Stimulated activated CD8-positive, alpha-beta memory T cell treated with anti-CD3 and anti-CD28 coated beads, Interleukin-7, amount 100 ng/mL, for 48 hours (primary cell): ENCODE data around the gene SH3RF1.
A peak's percentile ranks its signal among the peaks of the same experiment; 100 is the strongest.
"Not testable (repeated sequence)": the region's sequence is repeated elsewhere in the genome, so short reads cannot be mapped to it uniquely, and the experiment has no call there.

Experiments
- DNase-seq, 2 donors: peaks; one replicate each; pipeline ENCODE4 v3.0.0-alpha.2; 2020; ENCODE audit warnings: low read depth in 1 of 2; ENCODE audit errors: extremely low read depth in 1 of 2

SH3RF1 gene

DNA sequence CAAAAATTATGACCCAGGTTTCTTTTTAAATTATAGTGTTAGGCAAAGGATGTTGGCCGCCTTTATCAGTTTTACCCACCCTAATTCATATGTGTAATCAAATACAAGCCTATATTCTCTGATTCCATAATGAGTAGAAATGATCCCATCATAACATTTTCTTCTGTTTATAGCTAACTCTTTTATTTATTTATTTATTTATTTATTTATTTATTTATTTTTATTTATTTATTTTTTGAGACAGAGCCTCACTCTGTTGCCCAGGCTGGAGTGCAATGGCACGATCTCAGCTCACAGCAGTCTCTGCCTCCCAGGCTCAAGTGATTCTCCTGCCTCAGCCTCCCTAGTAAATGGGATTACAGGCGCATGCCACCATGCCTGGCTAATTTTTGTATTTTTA lies 7.1 kb upstream of the SH3RF1 start:
- not testable (repeated sequence) for DNase-seq

DNA sequence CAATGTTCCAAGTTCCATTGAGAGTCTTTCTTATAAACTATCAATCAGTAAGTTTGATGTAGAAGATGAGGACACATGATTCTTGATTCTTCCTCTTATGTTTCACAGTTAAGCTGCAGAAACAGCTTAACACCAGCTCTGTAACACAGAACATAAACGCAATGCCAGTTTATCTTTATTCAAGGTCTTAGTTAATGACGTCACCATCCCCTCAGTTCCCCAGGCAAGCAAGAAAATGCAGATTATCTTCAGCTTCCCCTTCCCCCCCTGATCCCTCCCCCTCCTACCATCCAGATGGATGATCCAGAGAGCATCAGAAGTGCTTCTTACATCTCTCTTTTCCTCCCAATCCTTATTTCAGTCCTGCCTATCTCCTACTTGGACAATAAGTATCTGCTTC lies 4.4 kb upstream of the SH3RF1 start:
- DNase-seq: no peak

DNA sequence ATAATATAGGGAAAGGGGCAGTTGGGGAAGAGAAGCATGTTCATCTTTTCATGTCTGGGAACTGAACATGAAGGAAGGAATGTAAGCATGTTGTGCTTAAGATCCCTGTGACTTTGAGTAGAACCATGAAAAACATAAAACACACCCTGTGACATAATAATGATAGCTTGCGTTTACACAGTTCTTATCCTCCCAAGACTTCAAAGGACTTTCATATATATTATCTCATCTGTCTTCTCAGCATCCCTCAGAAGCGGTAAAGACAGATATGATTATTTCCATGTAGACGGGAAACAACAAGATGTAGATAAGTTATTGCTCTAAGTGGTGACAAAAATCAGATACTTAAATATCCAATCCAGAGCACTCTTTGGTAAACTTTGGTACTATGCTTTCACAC lies 3.3 kb upstream of the SH3RF1 start:
- no peak for DNase-seq

DNA sequence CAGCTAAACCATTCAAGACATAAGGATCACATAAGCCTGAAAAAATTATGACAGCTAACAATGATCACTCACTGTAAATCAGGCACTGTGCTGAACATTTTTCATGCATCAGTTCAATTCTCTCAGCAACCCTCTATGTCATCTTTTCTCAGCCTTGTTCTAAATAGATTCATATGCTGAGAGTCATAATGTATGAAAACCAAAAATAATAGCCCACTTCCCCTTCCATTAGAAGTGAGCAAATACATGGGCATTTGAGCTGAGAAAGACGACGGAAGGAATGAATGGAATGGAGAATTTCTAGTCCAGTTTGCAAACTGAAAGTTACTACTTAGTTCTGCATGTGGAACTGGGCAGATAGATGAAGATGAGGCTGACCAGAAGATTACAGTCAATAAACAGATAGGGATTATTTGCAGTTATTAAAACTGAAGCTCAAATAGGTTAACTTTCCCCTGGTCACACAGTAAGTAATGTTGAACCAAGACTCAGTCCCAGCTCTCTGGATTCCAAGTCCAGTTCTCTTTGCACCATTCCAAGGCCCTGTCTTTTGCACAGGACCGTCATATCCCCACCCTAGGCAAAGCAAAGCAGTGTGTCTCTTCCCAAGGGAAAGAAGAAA lies 1.6 kb upstream of the SH3RF1 start:
- DNase-seq: no peak

DNA sequence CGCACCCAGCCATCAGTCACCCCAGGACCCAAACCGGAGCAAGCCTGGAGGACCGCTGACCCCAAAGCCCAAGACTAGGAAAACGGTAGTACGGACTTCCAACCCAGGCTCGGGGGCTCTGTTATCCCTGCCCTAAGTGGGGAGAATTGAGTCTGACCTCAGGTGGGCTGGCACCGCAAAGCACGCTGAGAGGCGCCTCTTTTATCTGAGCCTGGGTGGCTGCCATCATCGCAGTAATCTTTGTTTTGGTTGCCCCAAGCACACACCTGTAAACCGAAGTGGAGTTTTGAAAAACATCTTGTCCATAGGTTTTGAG lies 894 bp upstream of the SH3RF1 start:
- no peak for DNase-seq

DNA sequence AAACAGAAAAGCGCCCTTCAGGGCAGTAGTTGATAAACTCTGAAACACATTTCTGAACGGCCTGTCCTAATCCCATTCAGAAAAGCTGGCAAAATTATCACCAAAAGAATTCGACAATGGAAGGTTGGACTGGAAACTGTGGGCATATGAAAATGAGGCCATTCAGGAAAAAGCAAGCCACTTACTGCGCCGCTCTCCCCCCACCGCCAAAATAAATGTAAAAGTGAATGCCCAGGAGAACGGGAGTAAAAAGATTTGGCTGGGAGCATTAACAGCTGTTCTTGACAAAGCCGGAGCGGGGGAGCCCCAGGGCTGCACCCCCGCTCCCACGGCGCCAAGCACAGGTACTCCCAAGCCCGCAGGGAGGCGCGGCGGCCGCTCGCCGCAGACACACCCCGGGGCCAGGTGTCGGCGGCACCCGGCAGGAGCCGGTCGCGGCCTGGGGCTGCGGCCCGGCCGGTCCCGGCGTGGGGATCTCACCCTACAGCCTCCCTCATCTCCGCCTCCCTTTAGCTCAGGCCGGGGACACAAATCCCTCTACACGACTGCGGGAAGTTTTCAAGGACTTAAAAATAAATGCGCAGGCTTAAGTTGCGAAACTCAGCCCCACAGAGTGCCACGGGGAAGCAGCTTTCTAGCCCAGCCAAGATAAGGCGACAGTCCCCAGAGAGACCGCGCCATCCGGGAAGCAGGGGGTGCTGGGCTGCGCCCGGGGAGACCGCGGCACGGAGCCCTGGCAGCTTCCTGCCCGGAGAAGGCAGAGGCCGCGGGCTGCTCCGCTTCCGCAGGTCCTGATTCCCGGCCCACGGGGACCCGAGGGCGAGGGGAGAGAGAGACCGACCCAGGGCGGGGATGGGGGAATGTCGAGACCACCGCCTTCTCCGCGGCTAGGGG lies 593 bp downstream of the SH3RF1 start:
- DNase-seq: peak; percentile 8 to 14

DNA sequence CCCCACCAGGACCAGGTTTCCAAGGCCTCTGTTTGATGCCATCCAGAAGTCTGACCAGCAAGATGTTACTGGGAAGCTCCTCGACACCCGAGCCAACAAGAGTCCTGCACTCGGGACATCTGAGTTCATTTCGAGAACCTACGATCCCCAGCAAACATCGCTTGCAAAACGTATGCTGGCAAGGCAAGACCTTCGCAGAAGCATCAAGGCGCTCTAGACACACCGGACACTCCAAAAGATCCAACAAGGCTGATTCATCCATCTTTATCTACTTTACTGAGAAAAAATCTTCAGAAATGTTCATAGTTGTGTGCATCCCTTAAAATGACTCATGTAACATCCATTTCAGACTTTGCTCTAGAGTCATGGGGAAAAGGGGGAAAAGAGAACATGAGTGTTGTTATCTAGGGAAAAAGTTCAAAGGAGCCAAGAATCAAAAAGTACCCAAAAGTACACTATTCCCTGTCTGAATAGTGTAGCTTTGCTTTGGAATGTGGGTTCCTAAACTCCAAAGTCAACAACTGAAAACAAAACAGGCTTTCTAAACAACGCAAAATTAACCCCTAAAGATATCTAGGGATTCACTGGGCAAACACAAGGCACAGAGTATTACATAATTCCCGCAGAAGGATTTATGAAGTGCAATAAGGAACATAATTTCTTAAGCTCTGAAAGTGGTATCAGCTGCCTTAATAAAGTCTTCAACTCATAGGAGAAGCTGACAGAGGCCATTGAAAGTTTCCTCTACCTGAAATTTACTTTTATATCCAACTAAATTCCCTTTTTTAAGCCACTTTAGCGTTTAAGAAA lies 1.6 kb downstream of the SH3RF1 start:
- DNase-seq: no peak

DNA sequence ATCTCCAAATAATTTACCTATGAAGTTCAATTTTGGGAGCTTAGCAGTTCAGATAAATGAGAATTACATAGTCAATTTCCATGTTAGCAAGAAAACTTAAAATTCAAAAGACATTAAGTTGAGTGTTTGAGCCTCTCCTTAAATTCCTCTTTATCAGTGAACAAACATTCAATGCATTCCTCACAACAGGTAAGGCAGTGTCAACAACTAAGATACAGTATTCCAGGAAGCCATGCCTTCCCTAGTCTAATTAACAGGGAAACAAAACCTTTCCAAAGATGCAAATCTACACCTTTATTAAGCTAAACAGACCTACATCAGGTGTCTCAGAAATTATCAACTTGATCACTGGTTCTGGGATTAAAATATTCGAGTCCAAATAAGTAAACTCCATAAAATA lies 3.7 kb downstream of the SH3RF1 start:
- DNase-seq: no peak

DNA sequence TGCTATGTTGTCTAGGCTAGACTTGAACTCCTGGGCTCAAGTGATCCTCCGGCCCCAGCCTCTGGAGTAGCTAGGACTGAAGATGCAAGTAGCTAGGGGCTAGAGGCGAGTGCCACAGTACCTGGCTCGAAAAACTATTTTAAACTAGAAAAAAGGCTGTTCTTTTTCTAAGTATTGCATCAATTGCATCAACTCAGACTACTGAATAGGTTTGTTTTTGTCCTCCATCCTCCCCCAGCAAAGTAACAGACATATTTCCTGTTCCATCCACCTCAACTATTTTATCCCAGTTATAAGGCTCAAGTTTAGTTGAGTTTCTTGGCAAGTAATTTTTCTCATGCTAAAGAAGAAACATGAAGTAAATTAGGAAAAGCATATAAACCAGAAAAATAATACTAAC lies 4.1 kb downstream of the SH3RF1 start:
- DNase-seq: no peak

DNA sequence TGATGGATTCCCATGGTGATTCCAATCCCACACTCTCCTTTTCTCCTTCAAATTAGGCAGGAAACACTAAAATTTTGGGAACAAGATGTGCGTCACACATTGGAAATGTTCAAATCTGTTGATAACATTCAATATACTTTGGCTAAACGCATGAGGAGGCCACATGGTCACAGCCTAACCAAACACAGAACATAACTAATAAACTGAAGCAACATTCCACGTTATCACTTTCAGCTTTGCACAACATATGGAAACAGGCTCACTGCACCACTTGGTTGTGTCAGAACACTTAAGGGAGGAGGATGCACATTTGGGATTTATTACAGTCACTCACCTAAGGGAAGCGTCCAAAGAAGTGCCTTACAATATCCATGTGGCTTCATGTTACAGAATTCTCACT lies 4.7 kb downstream of the SH3RF1 start:
- DNase-seq: no peak

DNA sequence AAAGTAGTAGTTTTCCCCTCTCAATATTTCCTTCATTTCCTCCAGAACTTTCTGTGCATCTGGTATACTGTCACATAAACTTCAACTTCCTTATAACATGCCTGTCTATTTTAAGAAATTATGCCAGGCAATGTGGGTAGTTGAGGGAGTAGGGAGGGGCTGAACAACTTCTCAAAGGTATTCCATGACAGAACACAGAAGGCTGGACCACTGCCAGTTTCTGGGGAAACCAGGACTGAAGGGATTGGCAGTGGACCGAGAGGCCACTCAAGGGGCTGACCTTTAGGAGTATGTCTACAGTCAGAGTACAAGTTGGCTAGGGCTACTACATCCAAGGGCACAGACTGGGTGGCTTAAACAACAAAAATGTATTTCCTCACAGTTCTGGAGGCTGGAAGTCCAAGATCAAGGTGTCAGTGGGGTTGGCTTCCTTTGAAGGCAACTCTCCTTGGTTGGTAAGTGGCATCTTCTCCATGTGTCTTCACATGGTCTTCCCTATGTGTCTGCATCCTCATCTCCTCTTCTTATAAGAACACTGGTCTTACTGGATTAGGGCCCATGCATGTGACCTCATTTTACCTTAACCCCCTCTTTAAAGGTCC lies 6.9 kb downstream of the SH3RF1 start:
- DNase-seq: no peak

DNA sequence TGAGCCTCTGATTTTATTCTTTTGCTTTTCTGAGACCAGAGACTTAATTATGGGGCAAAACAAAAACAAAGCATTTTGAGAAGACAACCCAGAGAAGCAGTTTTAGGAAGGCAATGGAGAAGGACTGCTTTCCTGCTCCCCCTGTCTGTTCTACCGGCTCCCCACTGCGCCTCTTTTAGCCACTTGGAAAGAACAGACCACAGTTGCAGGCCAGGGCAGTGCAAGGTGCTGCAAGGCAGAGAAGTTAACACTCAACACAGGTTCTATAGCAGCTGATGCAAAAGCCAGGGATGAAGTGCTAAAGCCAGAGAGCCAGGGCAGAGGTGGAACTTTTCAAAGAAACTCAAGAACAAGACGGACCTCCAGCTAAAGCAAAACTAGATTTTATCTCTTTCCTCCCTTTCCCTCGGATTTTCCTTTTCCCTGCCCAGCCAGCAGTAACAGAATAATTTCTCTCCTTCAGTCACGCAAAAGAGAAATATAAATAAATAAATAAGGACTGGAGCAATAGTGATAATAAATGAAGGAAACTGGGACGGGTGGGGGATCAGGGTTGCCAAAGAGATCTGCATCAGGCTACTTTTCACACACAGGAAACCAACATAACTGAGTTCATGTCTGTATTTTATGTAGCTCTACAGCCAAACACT lies 10.4 kb downstream of the SH3RF1 start:
- no peak for DNase-seq

DNA sequence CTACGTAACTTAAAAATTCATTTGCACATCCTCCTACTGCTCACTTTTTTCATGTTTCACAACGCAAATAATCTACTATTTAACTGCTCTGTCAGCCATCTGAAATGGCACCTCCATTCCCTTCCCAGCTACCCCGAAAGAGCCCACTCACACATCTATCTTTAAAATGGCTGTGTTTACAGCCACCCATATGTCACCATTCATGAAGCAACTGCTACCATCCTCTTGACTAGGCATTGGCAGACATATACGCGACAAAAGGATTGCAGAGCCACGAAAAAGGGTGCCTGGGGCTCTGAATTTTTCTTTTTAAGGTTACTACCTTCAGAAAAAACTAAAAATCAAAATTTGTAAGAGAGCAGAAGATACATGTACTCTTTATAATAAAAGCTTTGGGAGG lies 11.5 kb downstream of the SH3RF1 start:
- DNase-seq: no peak

DNA sequence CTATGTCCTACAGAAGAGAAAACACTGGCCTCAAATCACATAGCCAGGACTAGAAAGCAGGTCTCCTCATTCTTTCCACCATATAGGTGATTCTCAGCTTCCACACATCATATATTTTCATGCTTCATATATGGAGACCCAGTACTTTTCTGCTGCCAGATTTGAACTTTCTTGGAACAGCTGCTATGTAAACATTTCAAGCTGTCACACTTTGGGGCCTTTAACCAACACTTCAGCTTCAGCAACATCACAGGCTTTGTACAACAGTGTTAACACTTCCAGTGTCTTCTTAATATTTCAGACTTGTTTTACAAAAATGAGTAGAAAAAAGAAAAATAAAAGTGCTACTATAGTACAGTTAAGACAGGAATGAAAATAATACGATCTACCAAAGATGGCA lies 12.6 kb downstream of the SH3RF1 start:
- DNase-seq: no peak

DNA sequence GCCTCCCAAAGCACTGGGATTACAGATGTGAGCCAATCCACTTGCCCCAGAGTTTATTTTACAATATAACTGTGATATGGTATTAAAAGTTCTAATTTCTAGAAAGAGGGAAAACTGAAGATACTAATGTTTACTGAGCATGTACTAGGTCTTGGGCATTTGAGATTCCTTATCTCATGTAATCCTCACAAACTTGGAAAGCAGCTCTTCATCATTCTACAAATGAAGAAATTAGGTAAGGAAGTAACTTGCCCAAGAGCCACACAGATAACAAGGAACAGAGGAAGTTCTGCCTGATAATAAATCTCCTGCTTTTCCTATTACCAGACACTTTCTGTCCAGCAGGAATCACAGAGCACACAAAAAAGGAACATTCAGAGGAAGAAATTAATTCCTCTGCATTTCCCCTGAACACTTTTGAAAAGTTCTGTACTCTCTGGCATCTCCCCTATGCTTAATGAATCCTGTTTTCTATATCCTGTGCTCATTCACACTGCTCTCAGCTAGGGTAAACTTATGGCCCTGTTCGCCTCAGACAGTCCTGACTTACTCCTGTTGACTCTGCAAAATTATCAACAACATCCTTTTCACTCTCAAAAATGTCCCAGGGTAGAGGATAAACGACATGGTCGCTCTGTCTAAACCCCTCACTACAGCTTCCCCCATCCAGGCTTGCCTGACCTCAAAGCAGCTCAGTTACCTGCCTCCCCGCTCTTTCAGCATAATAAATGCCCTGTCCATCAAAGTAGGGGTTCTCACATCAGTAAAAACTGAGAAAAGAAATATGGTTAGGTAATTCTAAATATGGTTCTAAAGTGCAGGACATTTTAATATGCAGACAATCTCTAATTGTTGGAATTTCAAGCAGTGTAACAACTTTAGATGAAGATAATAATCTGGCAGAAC lies 13.6 kb downstream of the SH3RF1 start:
- DNase-seq: no peak

DNA sequence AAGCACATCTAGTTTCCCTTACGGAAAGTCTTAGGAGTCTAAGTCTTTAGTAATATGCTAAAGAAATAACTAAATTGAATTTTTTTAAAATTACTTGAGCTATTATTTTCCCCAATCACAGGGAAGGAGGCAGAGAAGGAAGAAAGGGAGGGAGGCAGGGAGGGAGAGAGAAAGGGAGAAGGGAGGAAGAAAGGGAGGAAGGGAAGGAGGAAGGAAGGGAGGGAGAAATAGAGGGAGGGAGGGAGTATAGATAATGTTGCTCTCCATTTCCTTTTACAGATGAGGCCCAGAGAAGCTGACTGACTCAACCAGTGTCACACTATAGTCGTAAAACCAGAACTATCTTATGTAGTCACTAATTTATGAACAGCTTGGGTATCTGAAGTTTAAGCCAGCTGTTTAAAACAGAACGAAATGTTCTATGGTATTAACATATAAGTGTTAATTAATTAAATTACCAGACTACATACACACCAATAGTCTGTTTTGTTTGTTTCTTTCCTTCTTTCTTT lies 14.6 kb downstream of the SH3RF1 start:
- no peak for DNase-seq

DNA sequence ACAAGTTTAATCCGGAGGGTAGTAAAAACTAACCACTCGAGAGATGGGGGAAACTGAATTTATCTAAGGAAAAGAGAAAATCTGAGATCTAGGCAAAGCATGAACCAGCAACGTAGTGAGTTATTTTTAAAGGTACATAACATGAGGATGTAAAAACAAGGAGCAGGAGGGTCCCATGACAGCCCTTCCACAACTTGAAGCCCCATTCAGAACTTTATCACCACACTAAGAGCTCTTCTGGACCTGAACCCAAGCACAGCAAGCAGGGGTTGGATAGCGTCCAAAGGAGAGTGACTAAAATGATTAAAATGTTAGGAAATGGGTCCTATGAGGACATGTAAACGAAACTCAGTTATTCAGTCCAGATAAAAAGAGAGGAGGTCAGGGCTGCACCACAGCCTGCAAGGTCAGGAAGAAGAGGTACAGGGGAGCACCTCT lies 16.2 kb downstream of the SH3RF1 start:
- no peak for DNase-seq

DNA sequence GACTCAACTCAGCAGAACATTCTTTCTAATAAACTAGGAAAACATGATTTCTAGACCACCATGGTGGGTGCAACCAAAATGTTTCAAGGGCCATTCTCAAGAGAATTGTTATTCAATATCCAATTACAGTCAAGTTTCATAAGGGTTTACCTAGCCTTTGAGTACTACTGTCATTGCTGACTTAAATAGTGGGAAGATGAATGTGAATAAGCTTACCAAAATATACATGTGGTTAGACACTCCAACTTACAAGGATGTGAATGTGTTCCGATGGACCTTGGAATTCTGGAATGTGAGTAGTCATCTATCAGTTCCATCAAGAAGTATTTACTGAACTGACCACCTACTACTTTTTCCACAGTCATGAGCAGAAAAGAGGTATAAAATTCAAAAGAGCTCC lies 16.9 kb downstream of the SH3RF1 start:
- DNase-seq: no peak

DNA sequence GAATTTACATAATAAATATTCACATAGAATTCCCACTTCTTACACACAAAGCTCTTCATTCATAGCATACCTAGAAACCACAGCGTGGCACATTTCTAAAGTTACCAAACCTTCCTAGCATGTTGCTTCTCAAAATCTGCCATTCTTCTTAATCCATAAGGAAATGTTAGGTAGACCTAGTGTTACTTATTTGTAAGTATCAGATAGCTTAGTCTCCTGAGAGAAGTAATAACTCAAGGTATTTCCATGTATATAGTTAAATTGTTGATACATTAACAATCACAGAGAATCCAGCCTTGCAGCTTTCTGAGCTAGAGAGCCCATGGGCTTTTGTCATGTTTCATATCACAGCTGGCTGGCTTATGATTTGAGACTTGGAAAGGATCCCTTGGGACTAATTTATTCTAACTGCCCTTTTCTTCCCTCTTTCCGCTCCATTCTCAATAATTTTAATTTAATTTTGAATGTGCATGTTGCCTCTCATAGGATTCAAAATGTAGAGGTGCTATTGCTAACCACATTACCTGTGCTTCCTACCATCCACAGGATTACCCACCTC lies 17.6 kb downstream of the SH3RF1 start:
- DNase-seq: no peak
